ENCODE results near the gene LRRC4C.

Gene LRRC4C

DNA sequence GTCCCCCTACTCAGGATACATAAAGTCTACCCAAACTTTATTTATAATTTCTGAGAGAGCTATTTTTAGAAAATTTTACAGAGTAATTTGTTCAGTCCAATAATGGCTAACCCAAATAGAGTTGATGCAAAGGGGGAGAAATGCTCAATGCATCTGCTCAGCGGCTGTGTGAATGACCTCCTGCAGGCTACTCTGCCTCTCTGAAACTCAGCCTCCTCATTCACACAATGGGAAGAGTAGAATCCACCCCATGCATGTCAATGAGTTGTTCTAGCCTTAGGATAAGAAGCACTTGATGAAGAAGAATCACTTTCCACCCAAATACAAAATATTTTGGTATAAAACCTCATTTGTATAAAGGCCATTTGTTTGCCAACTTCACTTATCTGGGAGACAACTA is 1204.0 kb downstream of the LRRC4C start:
- Histone ChIP-seq H3K4me3 (ENCODE audit: low read length in 2 of 2) (no peak overlapping the region), H3K27me3 (ENCODE audit: control insufficient read depth in 3 of 3, insufficient read depth in 3 of 3, low read depth in 1 of 3, low read length in 3 of 3) (no peaks in the 10 kb centered on the region), H2BK12ac (ENCODE audit: low read length) (no peak overlapping the region), H2AK5ac (ENCODE audit: low read depth, low read length) (no peak overlapping the region), H3K27ac (replicated peaks; ENCODE audit: low read length) (no peak overlapping the region), H2BK5ac (ENCODE audit: low read length) (no peak overlapping the region), H3K9me3 (replicated peaks in 1 of 2; ENCODE audit: control insufficient read depth in 2 of 2, insufficient read depth in 1 of 2, low read depth in 1 of 2, low read length in 2 of 2) (no peaks in the 10 kb centered on the region), H2AFZ (ENCODE audit: low read length) (no peak overlapping the region), H3K9ac (ENCODE audit: low read depth, low read length, poor library complexity) (no peak overlapping the region), H3K79me1 (ENCODE audit: low read depth, low read length) (no peaks in the 10 kb centered on the region), H3K4ac (ENCODE audit: low read length) (no peak overlapping the region), H3K23ac (ENCODE audit: low read depth, low read length, poor library complexity) (no peak overlapping the region), H2BK15ac (ENCODE audit: low read length) (no peak overlapping the region), H3K36me3 (replicated peaks in 1 of 2; ENCODE audit: control insufficient read depth in 2 of 2, insufficient read depth in 2 of 2, low read length in 2 of 2) (no peaks in the 10 kb centered on the region), H3K18ac (ENCODE audit: low read length) (no peak overlapping the region), H3K4me2 (ENCODE audit: insufficient read depth, low read length, poor library complexity, severe bottlenecking) (no peak overlapping the region), H4K91ac (ENCODE audit: low read depth, low read length, poor library complexity) (no peak overlapping the region), H4K8ac (ENCODE audit: low read depth, low read length) (no peak overlapping the region), H3K4me1 (ENCODE audit: control insufficient read depth in 2 of 2, insufficient read depth in 1 of 2, low read depth in 1 of 2, low read length in 2 of 2) (no peaks in the 10 kb centered on the region), H3K14ac (ENCODE audit: low read length) (no peak overlapping the region), H2BK120ac (ENCODE audit: low read depth, low read length) (no peak overlapping the region)
- no CpG with 5 or more reads among the region's 1 CpG for WGBS, 2 donors (ENCODE audit: extremely low coverage in 2 of 2, insufficient read length in 2 of 2, insufficient replicate concordance in 1 of 2)
- DNase-seq (ENCODE audit: low spot score): no peak

GRCh38 chr11:40253166-40253565 is 1206.3 kb downstream of the LRRC4C start:
- no CpG with 5 or more reads among the region's 1 CpG for WGBS, 2 donors (ENCODE audit: extremely low coverage in 2 of 2, insufficient read length in 2 of 2, insufficient replicate concordance in 1 of 2)
- H3K4me2 ChIP-seq (ENCODE audit: insufficient read depth, low read length, poor library complexity, severe bottlenecking): no peak overlapping the region
- H3K4me3 ChIP-seq (ENCODE audit: low read length in 2 of 2): no peak overlapping the region
- no peak overlapping the region for H3K14ac ChIP-seq (ENCODE audit: low read length)
- H3K9me3 ChIP-seq (replicated peaks in 1 of 2; ENCODE audit: control insufficient read depth in 2 of 2, insufficient read depth in 1 of 2, low read depth in 1 of 2, low read length in 2 of 2): no peaks in the 10 kb centered on the region
- H3K18ac ChIP-seq (ENCODE audit: low read length): no peak overlapping the region
- H2BK120ac ChIP-seq (ENCODE audit: low read depth, low read length): no peak overlapping the region
- H3K36me3 ChIP-seq (replicated peaks in 1 of 2; ENCODE audit: control insufficient read depth in 2 of 2, insufficient read depth in 2 of 2, low read length in 2 of 2): no peaks in the 10 kb centered on the region
- no peak overlapping the region for H3K27ac ChIP-seq (replicated peaks; ENCODE audit: low read length)
- H2AFZ ChIP-seq (ENCODE audit: low read length): no peak overlapping the region
- no peak overlapping the region for H2AK5ac ChIP-seq (ENCODE audit: low read depth, low read length)
- H3K23ac ChIP-seq (ENCODE audit: low read depth, low read length, poor library complexity): no peak overlapping the region
- H2BK15ac ChIP-seq (ENCODE audit: low read length): no peak overlapping the region
- DNase-seq (ENCODE audit: low spot score): no peak
- H3K9ac ChIP-seq (ENCODE audit: low read depth, low read length, poor library complexity): no peak overlapping the region
- no peak overlapping the region for H3K4ac ChIP-seq (ENCODE audit: low read length)
- H2BK12ac ChIP-seq (ENCODE audit: low read length): no peak overlapping the region
- H3K4me1 ChIP-seq (ENCODE audit: control insufficient read depth in 2 of 2, insufficient read depth in 1 of 2, low read depth in 1 of 2, low read length in 2 of 2): no peaks in the 10 kb centered on the region
- H4K91ac ChIP-seq (ENCODE audit: low read depth, low read length, poor library complexity): no peak overlapping the region
- H2BK5ac ChIP-seq (ENCODE audit: low read length): no peak overlapping the region
- no peak overlapping the region for H4K8ac ChIP-seq (ENCODE audit: low read depth, low read length)
- no peaks in the 10 kb centered on the region for H3K27me3 ChIP-seq (ENCODE audit: control insufficient read depth in 3 of 3, insufficient read depth in 3 of 3, low read depth in 1 of 3, low read length in 3 of 3)
- H3K79me1 ChIP-seq (ENCODE audit: low read depth, low read length): no peaks in the 10 kb centered on the region

- no peak overlapping the region for H3K18ac ChIP-seq (ENCODE audit: low read length)
- H3K27ac ChIP-seq (replicated peaks; ENCODE audit: low read length): no peak overlapping the region
- no peak overlapping the region for H2BK12ac ChIP-seq (ENCODE audit: low read length)
- H4K91ac ChIP-seq (ENCODE audit: low read depth, low read length, poor library complexity): no peak overlapping the region
- H3K79me1 ChIP-seq (ENCODE audit: low read depth, low read length): no peaks in the 10 kb centered on the region
- no peak overlapping the region for H3K23ac ChIP-seq (ENCODE audit: low read depth, low read length, poor library complexity)
- 100% methylated on average over 1 to 2 of the region's 4 CpGs for WGBS, 2 donors (ENCODE audit: extremely low coverage in 2 of 2, insufficient read length in 2 of 2, insufficient replicate concordance in 1 of 2)
- H3K9ac ChIP-seq (ENCODE audit: low read depth, low read length, poor library complexity): no peak overlapping the region
- H3K14ac ChIP-seq (ENCODE audit: low read length): no peak overlapping the region
- H3K4ac ChIP-seq (ENCODE audit: low read length): no peak overlapping the region
- no peaks in the 10 kb centered on the region for H3K4me1 ChIP-seq (ENCODE audit: control insufficient read depth in 2 of 2, insufficient read depth in 1 of 2, low read depth in 1 of 2, low read length in 2 of 2)
- no peak overlapping the region for H2AFZ ChIP-seq (ENCODE audit: low read length)
- H2BK15ac ChIP-seq (ENCODE audit: low read length): no peak overlapping the region
- H2BK120ac ChIP-seq (ENCODE audit: low read depth, low read length): no peak overlapping the region
- no peak overlapping the region for H4K8ac ChIP-seq (ENCODE audit: low read depth, low read length)
- H2BK5ac ChIP-seq (ENCODE audit: low read length): no peak overlapping the region
- H3K4me3 ChIP-seq (ENCODE audit: low read length in 2 of 2): no peak overlapping the region
- H3K36me3 ChIP-seq (replicated peaks in 1 of 2; ENCODE audit: control insufficient read depth in 2 of 2, insufficient read depth in 2 of 2, low read length in 2 of 2): no peaks in the 10 kb centered on the region
- DNase-seq (ENCODE audit: low spot score): no peak
- H3K27me3 ChIP-seq (ENCODE audit: control insufficient read depth in 3 of 3, insufficient read depth in 3 of 3, low read depth in 1 of 3, low read length in 3 of 3): no peaks in the 10 kb centered on the region
- no peaks in the 10 kb centered on the region for H3K9me3 ChIP-seq (replicated peaks in 1 of 2; ENCODE audit: control insufficient read depth in 2 of 2, insufficient read depth in 1 of 2, low read depth in 1 of 2, low read length in 2 of 2)
- H3K4me2 ChIP-seq (ENCODE audit: insufficient read depth, low read length, poor library complexity, severe bottlenecking): no peak overlapping the region
- no peak overlapping the region for H2AK5ac ChIP-seq (ENCODE audit: low read depth, low read length)
Observed at GRCh38 chr11:40252236-40252635, 1207.2 kb downstream of the LRRC4C start.

DNA sequence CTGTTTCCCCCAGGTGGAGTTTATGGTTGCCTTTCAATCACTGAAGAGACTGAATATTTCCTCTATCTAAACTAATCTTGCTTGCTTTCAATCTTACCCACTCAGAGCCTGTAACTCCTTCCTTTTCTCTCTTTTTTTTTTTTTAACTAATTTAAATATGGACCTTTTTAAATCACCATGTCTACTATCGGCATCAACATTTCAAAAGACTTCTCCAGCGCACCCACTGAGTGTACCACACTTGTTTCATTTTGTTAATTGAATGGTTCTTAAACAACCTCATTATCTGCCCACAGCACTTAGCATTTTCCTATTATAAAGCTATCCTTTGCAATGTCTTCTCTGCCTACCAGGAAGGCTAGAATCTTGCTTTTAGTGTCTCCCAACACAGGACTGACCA is 1212.5 kb downstream of the LRRC4C start:
- H3K9ac ChIP-seq (ENCODE audit: low read depth, low read length, poor library complexity): no peak overlapping the region
- H3K4ac ChIP-seq (ENCODE audit: low read length): no peak overlapping the region
- no peak overlapping the region for H2BK120ac ChIP-seq (ENCODE audit: low read depth, low read length)
- H3K14ac ChIP-seq (ENCODE audit: low read length): no peak overlapping the region
- H3K4me2 ChIP-seq (ENCODE audit: insufficient read depth, low read length, poor library complexity, severe bottlenecking): no peak overlapping the region
- no peak overlapping the region for H3K4me3 ChIP-seq (ENCODE audit: low read length in 2 of 2)
- no peaks in the 10 kb centered on the region for H3K79me1 ChIP-seq (ENCODE audit: low read depth, low read length)
- H3K27me3 ChIP-seq (ENCODE audit: control insufficient read depth in 3 of 3, insufficient read depth in 3 of 3, low read depth in 1 of 3, low read length in 3 of 3): no peaks in the 10 kb centered on the region
- no peak overlapping the region for H4K8ac ChIP-seq (ENCODE audit: low read depth, low read length)
- no peak overlapping the region for H3K18ac ChIP-seq (ENCODE audit: low read length)
- DNase-seq (ENCODE audit: low spot score): no peak
- H2AFZ ChIP-seq (ENCODE audit: low read length): no peak overlapping the region
- H3K36me3 ChIP-seq (replicated peaks in 1 of 2; ENCODE audit: control insufficient read depth in 2 of 2, insufficient read depth in 2 of 2, low read length in 2 of 2): no peaks in the 10 kb centered on the region
- no CpG with 5 or more reads among the region's 2 CpGs for WGBS, 2 donors (ENCODE audit: extremely low coverage in 2 of 2, insufficient read length in 2 of 2, insufficient replicate concordance in 1 of 2)
- H4K91ac ChIP-seq (ENCODE audit: low read depth, low read length, poor library complexity): no peak overlapping the region
- no peak overlapping the region for H3K23ac ChIP-seq (ENCODE audit: low read depth, low read length, poor library complexity)
- H2AK5ac ChIP-seq (ENCODE audit: low read depth, low read length): no peak overlapping the region
- no peak overlapping the region for H2BK5ac ChIP-seq (ENCODE audit: low read length)
- H2BK15ac ChIP-seq (ENCODE audit: low read length): no peak overlapping the region
- H3K9me3 ChIP-seq (replicated peaks in 1 of 2; ENCODE audit: control insufficient read depth in 2 of 2, insufficient read depth in 1 of 2, low read depth in 1 of 2, low read length in 2 of 2): no peaks in the 10 kb centered on the region
- peaks cover 0 to 2% of the 10 kb centered on the region in 2 donors for H3K4me1 ChIP-seq (ENCODE audit: control insufficient read depth in 2 of 2, insufficient read depth in 1 of 2, low read depth in 1 of 2, low read length in 2 of 2)
- H3K27ac ChIP-seq (replicated peaks; ENCODE audit: low read length): no peak overlapping the region
- H2BK12ac ChIP-seq (ENCODE audit: low read length): no peak overlapping the region
